MM.1S (cell line): ENCODE data around the gene ZIK1.

Source experiments
- CTCF ChIP-seq: fragments of 300-600 bp; sonication (generic); IDR thresholded peaks from 2 replicates; pipeline ENCODE4 v1.5.1; 2016; ENCODE audit warnings: antibody characterized with exemption, low read length, mixed read lengths
- EZH2 ChIP-seq: fragments of 300-600 bp; sonication (generic); optimal IDR thresholded peaks from 2 replicates; pipeline ENCODE3; 2017; ENCODE audit warnings: low read depth, mild to moderate bottlenecking, antibody characterized with exemption, low read length, mixed read lengths
- EZH2phosphoT487 ChIP-seq: fragments of 300-600 bp; sonication (generic); IDR thresholded peaks from 2 replicates; pipeline ENCODE4 v1.6.1; 2018; ENCODE audit warnings: antibody characterized with exemption, low read length

DNA sequence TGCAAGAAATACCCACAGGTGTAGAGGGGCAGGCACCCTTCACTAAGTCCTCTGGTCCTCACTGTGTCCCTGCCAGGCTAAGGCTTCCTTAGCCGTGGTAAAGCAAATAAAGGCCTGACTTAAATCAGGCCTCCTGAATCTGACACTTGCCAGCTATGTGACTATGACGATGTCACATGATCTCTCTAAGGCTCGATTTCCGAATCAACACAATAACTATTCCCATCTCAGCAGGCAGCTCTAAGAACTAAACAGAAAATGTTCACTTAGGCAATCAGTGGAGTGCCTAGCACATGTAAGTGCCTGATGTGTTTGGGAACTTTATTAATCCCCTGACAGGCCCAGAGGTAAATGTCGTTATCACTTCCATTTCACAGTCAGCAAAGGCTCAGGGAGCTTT is 26.3 kb upstream of the ZIK1 start:
- TF ChIP-seq CTCF (no peak), EZH2 (no peak), EZH2phosphoT487 (no peak)
